PC-3 (cell line): ENCODE results near the gene CD200R1L. TPM values are rescaled to one million over a fixed set of nuclear protein-coding genes. Genes with fewer than 3 reads are reported as not detected.
"Not testable (repeated sequence)": the region's sequence is repeated elsewhere in the genome, so short reads cannot be mapped to it uniquely, and the experiment has no call there.

ENCODE experiments used
- ATAC-seq: fragments of 200-7000 bp; cut with Tn5 transposase; 2 replicates; pipeline ENCODE4 v1.9.1; 2020; ENCODE audit warnings: mild to moderate bottlenecking, moderate library complexity
- BruUV-seq: library from RNA; stranded (reverse); fragments of 400-500 nt; replicated peaks from 2 replicates; lab custom pipeline; 2021; lab: Mats Ljungman, UMichigan
- CTCF ChIA-PET: fragments of 300-600 bp; sonication (Branson Sonifier 250); formaldehyde crosslinking; loops from one replicate; lab custom pipeline; 2022; ENCODE audit warnings: antibody characterized with exemption; lab: Charles Lee
- POLR2A ChIA-PET: fragments of 300-600 bp; sonication (Branson Sonifier 250); formaldehyde crosslinking; loops from one replicate; lab custom pipeline; 2022; ENCODE audit warnings: antibody characterized with exemption; ENCODE audit not compliant: unreplicated experiment; lab: Charles Lee
- DNase-seq: peaks from one replicate; pipeline ENCODE4 v3.0.0-alpha.2; 2015
- H2AFZ ChIP-seq: fragments of 300-600 bp; sonication (generic); 2 replicates; pipeline ENCODE4 v1.6.0; 2016; ENCODE audit warnings: antibody characterized with exemption, low read length
- H3F3A ChIP-seq: fragments of 300-600 bp; sonication (generic); one replicate; pipeline ENCODE4 v1.6.0; 2017; ENCODE audit warnings: antibody characterized with exemption, low read length, control low read depth, mild to moderate bottlenecking; ENCODE audit not compliant: unreplicated experiment
- H3K27ac ChIP-seq: fragments of 300-600 bp; sonication (generic); 2 replicates; pipeline ENCODE4 v1.5.1; 2016; ENCODE audit warnings: mild to moderate bottlenecking, low read length
- H3K27me3 ChIP-seq: fragments of 300-600 bp; sonication (generic); 2 replicates; pipeline ENCODE4 v1.6.1; 2016; ENCODE audit warnings: low read length, mixed read lengths
- H3K36me3 ChIP-seq: fragments of 300-600 bp; sonication (generic); 2 replicates; pipeline ENCODE4 v1.6.1; 2016; ENCODE audit warnings: low read depth, mixed run types, low read length, mixed read lengths
- H3K4me1 ChIP-seq: fragments of 300-600 bp; sonication (generic); 2 replicates; pipeline ENCODE4 v1.5.1; 2016; ENCODE audit warnings: low read length; ENCODE audit not compliant: insufficient read depth
- H3K4me2 ChIP-seq: fragments of 300-600 bp; sonication (generic); 2 replicates; pipeline ENCODE4 v1.6.0; 2016; ENCODE audit warnings: low read length
- H3K4me3 ChIP-seq: fragments of 300-600 bp; sonication (generic); 2 replicates; pipeline ENCODE4 v1.5.1; 2016; ENCODE audit warnings: mild to moderate bottlenecking, low read length, mixed read lengths
- H3K79me2 ChIP-seq: fragments of 300-600 bp; sonication (generic); 2 replicates; pipeline ENCODE4 v1.6.1; 2017; ENCODE audit warnings: low read length, mixed read lengths
- H3K9ac ChIP-seq: fragments of 300-600 bp; sonication (generic); 2 replicates; pipeline ENCODE4 v1.6.0; 2016; ENCODE audit warnings: mild to moderate bottlenecking, low read length
- H3K9me2 ChIP-seq: fragments of 300-600 bp; sonication (generic); replicated peaks from 2 replicates; pipeline ENCODE4 v1.6.1; 2016; ENCODE audit warnings: mixed run types, low read length, mixed read lengths
- H3K9me3 ChIP-seq: fragments of 300-600 bp; sonication (generic); 2 replicates; pipeline ENCODE4 v1.6.1; 2016; ENCODE audit warnings: low read length, mixed read lengths
- H4K20me1 ChIP-seq: fragments of 300-600 bp; sonication (generic); 2 replicates; pipeline ENCODE4 v1.6.1; 2016; ENCODE audit warnings: low read length, mixed read lengths
- EZH2 ChIP-seq: fragments of 300-600 bp; sonication (generic); IDR thresholded peaks from one replicate; pipeline ENCODE4 v1.6.1; 2017; ENCODE audit warnings: antibody characterized with exemption, mild to moderate bottlenecking, low read length; ENCODE audit not compliant: unreplicated experiment
- EZH2phosphoT487 ChIP-seq: fragments of 300-600 bp; sonication (generic); IDR thresholded peaks from 2 replicates; pipeline ENCODE4 v1.6.1; 2018; ENCODE audit warnings: mild to moderate bottlenecking, antibody characterized with exemption, low read length, borderline replicate concordance
- intact Hi-C: fragments of 100-400 bp; cut with micrococcal nuclease; formaldehyde crosslinking; loops from 2 replicates; pipeline ENCODE4 v1.9.0; 2023
- total RNA-seq: library from RNA; depleted of rRNA; stranded (reverse); fragments of >200 nt; gene quantifications from 2 replicates; pipeline ENCODE4 v1.2.3, GENCODE V29; 2014
- TF ChIP-seq, protein P1 (sequence below): fragments of 300-600 bp; sonication (generic); conservative IDR thresholded peaks from 2 replicates; pipeline ENCODE4 v1.5.1; 2017; ENCODE audit warnings: antibody characterized with exemption, low read depth, mild to moderate bottlenecking, low read length

The CD200R1L gene
- total RNA-seq, 1 experiment from 2014 or later = not detected

- Histone ChIP-seq H3K36me3 (no peaks in the 10 kb centered on the region), H3F3A (no peaks in the 10 kb centered on the region), H3K27ac (no peak overlapping the region), H3K9ac (no peak overlapping the region), H3K4me3 (no peak overlapping the region), H2AFZ (no peak overlapping the region), H3K79me2 (no peaks in the 10 kb centered on the region), H3K9me2 (no peaks in the 10 kb centered on the region), H3K4me1 (no peaks in the 10 kb centered on the region), H3K4me2 (no peak overlapping the region), H4K20me1 (no peaks in the 10 kb centered on the region), H3K27me3 (no peaks in the 10 kb centered on the region), H3K9me3 (0 out of 2 replicates have a peak, but pooled peaks cover 4% of the 10 kb centered on the region)
- intact Hi-C loops = no loop called here
- ChIA-PET CTCF (no interaction called here), POLR2A (no interaction called here)
- BruUV-seq = no TSS peak
- DNase-seq = no peak
- no peak for ATAC-seq
- no peak for TF ChIP-seq EZH2
- TF ChIP-seq EZH2phosphoT487 = no peak
- TF ChIP-seq, protein P1, sequence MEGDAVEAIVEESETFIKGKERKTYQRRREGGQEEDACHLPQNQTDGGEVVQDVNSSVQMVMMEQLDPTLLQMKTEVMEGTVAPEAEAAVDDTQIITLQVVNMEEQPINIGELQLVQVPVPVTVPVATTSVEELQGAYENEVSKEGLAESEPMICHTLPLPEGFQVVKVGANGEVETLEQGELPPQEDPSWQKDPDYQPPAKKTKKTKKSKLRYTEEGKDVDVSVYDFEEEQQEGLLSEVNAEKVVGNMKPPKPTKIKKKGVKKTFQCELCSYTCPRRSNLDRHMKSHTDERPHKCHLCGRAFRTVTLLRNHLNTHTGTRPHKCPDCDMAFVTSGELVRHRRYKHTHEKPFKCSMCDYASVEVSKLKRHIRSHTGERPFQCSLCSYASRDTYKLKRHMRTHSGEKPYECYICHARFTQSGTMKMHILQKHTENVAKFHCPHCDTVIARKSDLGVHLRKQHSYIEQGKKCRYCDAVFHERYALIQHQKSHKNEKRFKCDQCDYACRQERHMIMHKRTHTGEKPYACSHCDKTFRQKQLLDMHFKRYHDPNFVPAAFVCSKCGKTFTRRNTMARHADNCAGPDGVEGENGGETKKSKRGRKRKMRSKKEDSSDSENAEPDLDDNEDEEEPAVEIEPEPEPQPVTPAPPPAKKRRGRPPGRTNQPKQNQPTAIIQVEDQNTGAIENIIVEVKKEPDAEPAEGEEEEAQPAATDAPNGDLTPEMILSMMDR = no peak
Measured at GRCh38 chr3:112855883-112856282, 9.2 kb upstream of the CD200R1L start.

GRCh38 chr3:112855074-112855473, 8.4 kb upstream of the CD200R1L start:
- intact Hi-C loops, DNase-seq, H3K9me3 ChIP-seq, ATAC-seq, BruUV-seq, H3K79me2 ChIP-seq, H3K4me3 ChIP-seq, H3K9ac ChIP-seq, H4K20me1 ChIP-seq, H3K36me3 ChIP-seq, CTCF ChIA-PET, H3K4me1 ChIP-seq, POLR2A ChIA-PET, H3K27me3 ChIP-seq, H3K27ac ChIP-seq, H3K4me2 ChIP-seq, H3K9me2 ChIP-seq, H3F3A ChIP-seq, H2AFZ ChIP-seq: not testable (repeated sequence)

DNA sequence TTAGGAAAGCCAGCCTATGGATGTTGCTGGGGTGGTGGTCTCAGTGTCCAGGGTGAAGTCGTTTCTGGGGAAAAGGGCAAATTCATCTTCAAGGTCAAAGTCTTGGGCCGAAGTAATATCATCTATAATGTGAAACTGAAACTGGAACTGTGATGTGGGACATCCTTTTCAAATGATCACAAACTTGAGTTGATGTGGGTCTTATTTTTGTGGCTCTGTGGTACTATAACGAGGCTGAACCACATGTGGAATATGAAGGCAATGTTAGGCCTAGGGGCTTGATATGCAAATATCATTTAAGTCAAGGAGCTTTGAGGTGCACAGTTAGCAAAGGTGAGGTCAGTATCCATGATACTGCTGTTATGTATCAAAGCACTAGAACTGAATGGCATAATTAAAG, 1.5 kb upstream of the CD200R1L start:
- H3K4me2 ChIP-seq = no peak overlapping the region
- CTCF ChIA-PET = no interaction called here
- intact Hi-C loops = no loop called here
- no peaks in the 10 kb centered on the region for H3K9me2 ChIP-seq
- H3K4me1 ChIP-seq = no peaks in the 10 kb centered on the region
- DNase-seq (no peak), ATAC-seq (no peak)
- no peak overlapping the region for H2AFZ ChIP-seq
- no peak overlapping the region for H3K27ac ChIP-seq
- no peak for TF ChIP-seq EZH2
- TF ChIP-seq, protein P1 = no peak
- no peak for TF ChIP-seq EZH2phosphoT487
- no peak overlapping the region for H3K9ac ChIP-seq
- no peaks in the 10 kb centered on the region for H3K36me3 ChIP-seq
- H4K20me1 ChIP-seq = no peaks in the 10 kb centered on the region
- 0 out of 2 replicates have a peak, but pooled peaks cover 5% of the 10 kb centered on the region for H3K9me3 ChIP-seq
- POLR2A ChIA-PET = no interaction called here
- H3K27me3 ChIP-seq = no peaks in the 10 kb centered on the region
- BruUV-seq = no TSS peak
- no peaks in the 10 kb centered on the region for H3F3A ChIP-seq
- no peak overlapping the region for H3K4me3 ChIP-seq
- no peaks in the 10 kb centered on the region for H3K79me2 ChIP-seq
